Muscle of leg (tissue), 11 donors: Measurements from ENCODE around the gene NLGN1. TPM values are rescaled to one million over a fixed set of nuclear protein-coding genes. Genes with fewer than 3 reads are reported as not detected.

Experiments used
- DNase-seq: peaks from one replicate; pipeline ENCODE4 v3.0.0; 2013
- H3K27ac ChIP-seq: one replicate; pipeline ENCODE4 v1.5.1; 2013; ENCODE audit warnings: mild to moderate bottlenecking, low read length, control low read depth
- H3K27me3 ChIP-seq: one replicate; pipeline ENCODE4 v1.6.1; 2013; ENCODE audit warnings: low read length; ENCODE audit not compliant: control insufficient read depth, insufficient read depth
- H3K36me3 ChIP-seq: one replicate; pipeline ENCODE4 v1.6.1; 2013; ENCODE audit warnings: low read length; ENCODE audit not compliant: control insufficient read depth, insufficient read depth
- H3K4me1 ChIP-seq: one replicate; pipeline ENCODE4 v1.6.1; 2013; ENCODE audit warnings: low read length; ENCODE audit not compliant: control insufficient read depth, insufficient read depth
- H3K4me3 ChIP-seq: one replicate; pipeline ENCODE4 v1.5.1; 2013; ENCODE audit warnings: low read length, control low read depth
- H3K9me3 ChIP-seq: replicated peaks from 2 replicates; pipeline ENCODE4 v1.6.1; 2013; ENCODE audit warnings: low read depth, low read length; ENCODE audit not compliant: control insufficient read depth
- WGBS: methylation state at CpG from one replicate; pipeline ENCODE4 v1.1.5; 2013; ENCODE audit warnings: missing lambda C conversion rate; ENCODE audit not compliant: insufficient coverage; 5-methylcytosine and 5-hydroxymethylcytosine counted together
- polyA plus RNA-seq, 8 donors: library from polyadenylated mRNA; unstranded; fragments of 120-200 nt; gene quantifications; one replicate each; pipeline versions ENCODE4 v1.2.1 to v1.2.3, GENCODE V29; 2013; ENCODE audit warnings: inconsistent platforms in 1 of 8, low replicate concordance in 1 of 8; ENCODE audit not compliant: insufficient read length in 8 of 8, insufficient read depth in 1 of 8
- total RNA-seq: library from RNA; stranded (reverse); fragments of 120-200 nt; gene quantifications from one replicate; pipeline ENCODE4 v1.2.4, GENCODE V29; 2013

The NLGN1 gene
- total and polyA plus RNA-seq, 9 donors: 0.95 to 8.5 (median 2.7) TPM

DNA sequence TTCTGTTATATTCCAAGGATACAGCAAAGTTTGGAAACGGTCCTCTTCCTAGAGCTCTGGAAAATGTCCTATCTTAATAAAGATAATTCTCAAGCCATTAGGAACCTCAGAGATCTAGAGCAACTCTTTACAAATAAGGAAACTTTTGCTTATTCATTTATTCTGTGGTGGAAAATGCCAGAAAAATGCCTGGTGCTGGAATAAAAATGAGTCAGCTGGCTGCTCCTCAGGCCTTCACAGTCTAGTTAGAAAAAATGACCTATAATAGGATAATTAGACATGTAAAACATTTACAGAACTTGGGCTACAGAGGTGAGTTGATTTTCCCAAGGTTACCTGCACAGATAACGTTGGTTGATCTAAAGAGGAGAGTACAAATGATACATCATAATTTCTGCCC, 372.5 kb downstream of the NLGN1 start:
- no CpG with 5 or more reads among the region's 2 CpGs for WGBS

DNA sequence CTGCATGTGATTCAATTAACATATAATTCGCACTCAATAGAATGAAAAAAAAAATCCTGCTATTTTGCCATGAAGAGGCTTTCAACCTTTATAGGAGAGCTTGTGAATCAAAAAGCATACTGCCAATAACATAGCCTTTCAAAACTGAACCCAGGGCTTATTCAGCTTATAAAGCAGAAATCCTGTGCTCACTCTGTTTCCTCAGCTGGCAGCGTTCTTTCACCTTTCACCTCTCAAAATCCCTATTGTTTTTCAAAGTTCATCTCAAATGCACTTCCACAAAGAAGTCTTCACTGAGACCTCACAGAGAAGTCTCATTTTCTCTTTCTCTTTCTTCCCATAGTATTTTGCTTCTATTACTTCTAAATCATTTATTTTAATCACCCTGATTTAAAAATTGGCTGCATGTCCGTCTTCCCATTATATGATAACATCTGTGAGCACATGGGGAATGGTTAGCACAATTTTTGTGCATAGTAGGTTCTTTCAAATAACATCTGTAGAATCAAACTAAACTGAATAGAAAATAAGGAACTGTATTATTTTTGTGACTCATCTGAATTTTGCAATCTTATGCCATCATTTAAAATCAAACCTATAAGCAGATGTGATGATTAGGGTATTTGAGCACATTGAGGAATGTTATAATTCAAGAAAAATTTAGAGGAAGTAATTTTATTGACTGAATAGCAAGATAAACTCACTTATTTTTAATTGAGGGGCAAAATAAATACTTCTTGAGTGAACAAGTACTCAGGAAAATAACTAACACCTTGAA, 373.4 kb downstream of the NLGN1 start:
- Histone ChIP-seq H3K27ac (no peak overlapping the region), H3K27me3 (no peaks in the 10 kb centered on the region), H3K36me3 (no peaks in the 10 kb centered on the region), H3K9me3 (no peaks in the 10 kb centered on the region), H3K4me1 (no peaks in the 10 kb centered on the region), H3K4me3 (no peak overlapping the region)
- DNase-seq: no peak
- 75% methylated on average over 2 of the region's 3 CpGs for WGBS

More for the DNA sequence above, 372.5 kb downstream of the NLGN1 start:
- Histone ChIP-seq H3K9me3 (no peaks in the 10 kb centered on the region), H3K27me3 (no peaks in the 10 kb centered on the region), H3K4me3 (no peak overlapping the region), H3K4me1 (no peaks in the 10 kb centered on the region), H3K27ac (no peak overlapping the region), H3K36me3 (no peaks in the 10 kb centered on the region)
- no peak for DNase-seq

DNA sequence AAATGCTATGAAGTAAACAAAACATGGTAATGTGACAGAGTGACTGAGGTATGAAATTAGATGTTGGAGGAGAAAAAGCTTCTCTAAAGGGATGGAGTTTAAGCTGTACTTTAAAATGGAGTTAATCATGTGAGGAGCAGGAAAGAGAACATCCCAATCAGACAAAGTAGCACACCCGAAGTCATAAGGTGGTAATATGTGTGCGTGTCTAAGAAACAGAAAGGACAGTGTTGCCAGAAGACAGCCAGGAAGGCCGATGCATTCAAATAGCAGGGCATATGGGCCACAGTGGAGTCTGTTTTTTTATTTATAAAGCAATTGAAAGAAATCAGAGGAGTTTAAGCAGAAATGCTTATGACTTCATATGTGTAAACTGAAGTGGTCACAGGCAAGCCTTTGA, 376.3 kb downstream of the NLGN1 start:
- no peak overlapping the region for H3K4me3 ChIP-seq
- H3K4me1 ChIP-seq: no peaks in the 10 kb centered on the region
- no peaks in the 10 kb centered on the region for H3K36me3 ChIP-seq
- H3K27ac ChIP-seq: no peak overlapping the region
- no peaks in the 10 kb centered on the region for H3K9me3 ChIP-seq
- no peak for DNase-seq
- no peaks in the 10 kb centered on the region for H3K27me3 ChIP-seq
- WGBS: 80% methylated on average over 2 of the region's 3 CpGs

DNA sequence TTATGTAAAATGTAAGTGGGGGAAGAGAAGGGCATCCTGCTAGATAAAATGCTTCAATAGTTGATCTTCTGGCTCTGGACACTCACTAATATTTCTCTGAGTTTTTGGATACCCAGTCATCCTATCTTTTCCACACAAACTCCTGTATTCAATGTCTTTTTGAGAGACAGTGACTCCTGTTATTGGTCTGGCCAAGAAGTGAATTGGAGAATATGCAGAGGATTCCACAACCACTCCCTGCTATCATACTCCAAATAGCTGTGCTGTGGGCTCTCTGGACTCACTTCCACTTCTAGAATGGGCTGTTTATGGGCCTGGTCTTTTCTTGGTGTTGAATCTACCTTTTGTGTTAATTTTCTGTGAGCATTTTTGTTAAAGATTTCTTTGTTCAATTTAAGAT, 376.8 kb downstream of the NLGN1 start:
- H3K9me3 ChIP-seq: no peaks in the 10 kb centered on the region

DNA sequence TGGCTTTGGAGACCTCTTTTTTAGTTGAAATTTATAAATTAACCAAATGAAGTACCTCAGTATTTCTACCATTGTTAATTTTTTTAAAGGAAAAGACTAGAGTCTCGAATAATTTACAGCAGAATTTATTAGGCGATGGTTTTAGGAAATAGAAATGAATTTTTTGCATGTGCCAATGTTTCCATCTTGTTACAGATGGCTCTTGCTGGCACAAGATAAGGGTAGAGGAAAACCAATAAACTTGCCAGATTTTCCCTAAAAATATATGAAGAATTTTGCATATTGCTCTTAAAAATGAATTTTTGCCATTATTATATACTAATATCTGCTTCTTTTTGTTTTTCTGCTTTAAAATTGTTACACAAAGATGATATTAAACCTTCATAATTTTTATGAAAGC, 380.7 kb downstream of the NLGN1 start:
- no peak overlapping the region for H3K4me3 ChIP-seq
- H3K36me3 ChIP-seq: no peaks in the 10 kb centered on the region
- H3K27ac ChIP-seq: no peak overlapping the region
- no peaks in the 10 kb centered on the region for H3K4me1 ChIP-seq
- H3K9me3 ChIP-seq: no peaks in the 10 kb centered on the region
- H3K27me3 ChIP-seq: no peaks in the 10 kb centered on the region
- WGBS: no CpG with 5 or more reads among the region's 2 CpGs
- no peak for DNase-seq

More for the DNA sequence above, 376.8 kb downstream of the NLGN1 start:
- no peak overlapping the region for H3K27ac ChIP-seq
- H3K4me3 ChIP-seq: no peak overlapping the region
- H3K4me1 ChIP-seq: no peaks in the 10 kb centered on the region
- no peak for DNase-seq
- H3K36me3 ChIP-seq: no peaks in the 10 kb centered on the region
- H3K27me3 ChIP-seq: no peaks in the 10 kb centered on the region

DNA sequence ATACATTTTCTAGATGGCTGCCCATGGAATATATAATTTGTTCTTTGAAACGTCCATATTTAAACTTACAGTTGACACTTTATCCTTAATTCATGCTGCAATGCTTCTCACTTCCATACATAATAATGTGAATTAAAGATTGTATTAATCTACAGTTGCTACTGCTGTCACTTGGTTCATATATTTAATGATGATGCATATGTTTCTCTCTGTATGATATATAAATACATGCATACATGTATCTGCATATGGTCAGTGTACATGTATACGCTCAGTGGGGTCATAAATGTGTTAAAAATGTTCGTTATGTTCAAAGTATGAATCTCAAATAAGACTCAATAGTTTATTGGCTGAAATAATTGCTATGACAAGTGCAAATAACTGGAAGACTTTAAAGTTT, 382.5 kb downstream of the NLGN1 start:
- Histone ChIP-seq H3K4me3 (no peak overlapping the region), H3K4me1 (no peaks in the 10 kb centered on the region), H3K27ac (no peak overlapping the region), H3K36me3 (no peaks in the 10 kb centered on the region), H3K27me3 (no peaks in the 10 kb centered on the region), H3K9me3 (no peaks in the 10 kb centered on the region)
- DNase-seq: no peak
- no CpG with 5 or more reads among the region's 3 CpGs for WGBS

DNA sequence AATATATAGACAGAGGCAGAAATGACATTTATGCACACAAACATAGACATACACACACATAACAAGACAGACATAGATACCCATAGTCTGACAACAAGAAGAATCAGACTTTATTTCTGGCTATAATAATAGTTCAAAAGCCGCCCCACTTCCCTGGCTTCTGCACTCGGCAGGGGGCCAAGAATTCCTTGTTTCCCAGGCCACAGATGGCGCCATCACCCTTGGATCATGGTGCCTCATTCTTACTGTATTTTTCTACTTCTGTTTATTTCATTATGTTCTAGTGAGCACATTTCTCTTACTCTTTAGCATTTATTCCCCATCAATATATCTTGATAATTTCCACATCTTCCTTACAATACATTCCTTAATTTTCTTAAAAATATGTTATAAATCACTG, 387.5 kb downstream of the NLGN1 start:
- Histone ChIP-seq H3K4me3 (no peak overlapping the region), H3K36me3 (no peaks in the 10 kb centered on the region), H3K4me1 (no peaks in the 10 kb centered on the region), H3K27me3 (no peaks in the 10 kb centered on the region), H3K27ac (no peak overlapping the region), H3K9me3 (no peaks in the 10 kb centered on the region)
- WGBS: no CpG with 5 or more reads among the region's 3 CpGs
- no peak for DNase-seq

DNA sequence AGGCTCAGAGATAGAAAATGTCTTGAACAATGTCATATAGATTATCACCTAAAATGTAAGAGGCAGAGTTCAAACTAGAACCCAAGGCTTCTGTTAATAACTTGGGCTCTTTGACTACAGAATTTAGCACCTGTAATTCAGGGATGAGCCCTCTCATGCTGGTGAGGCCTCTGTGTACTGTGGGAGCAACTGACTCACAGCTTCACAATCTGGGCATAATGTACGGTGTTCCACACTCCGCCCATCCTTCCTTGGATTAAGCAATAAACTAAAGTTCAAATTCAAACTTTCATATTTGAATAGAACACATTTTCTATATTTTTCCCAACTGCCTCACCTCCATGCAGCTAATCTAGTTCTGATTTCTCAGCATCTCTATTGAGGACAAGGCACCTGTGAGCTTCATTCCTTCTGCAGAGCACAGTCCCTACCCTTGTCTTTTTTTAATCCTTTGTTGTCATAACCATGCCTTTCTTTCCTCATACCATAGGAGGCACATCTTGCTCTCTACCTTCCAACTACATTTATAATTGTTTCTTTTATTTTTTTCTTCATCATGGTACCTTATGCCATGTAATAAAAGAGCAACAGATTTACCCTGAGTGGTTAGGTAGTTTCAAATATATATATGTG, 392.1 kb downstream of the NLGN1 start:
- H3K9me3 ChIP-seq: no peaks in the 10 kb centered on the region
- no peaks in the 10 kb centered on the region for H3K4me1 ChIP-seq
- no peak for DNase-seq
- no peaks in the 10 kb centered on the region for H3K27me3 ChIP-seq
- H3K4me3 ChIP-seq: no peak overlapping the region
- no peak overlapping the region for H3K27ac ChIP-seq
- H3K36me3 ChIP-seq: no peaks in the 10 kb centered on the region
- 64% methylated on average over 2 of the region's 2 CpGs for WGBS

DNA sequence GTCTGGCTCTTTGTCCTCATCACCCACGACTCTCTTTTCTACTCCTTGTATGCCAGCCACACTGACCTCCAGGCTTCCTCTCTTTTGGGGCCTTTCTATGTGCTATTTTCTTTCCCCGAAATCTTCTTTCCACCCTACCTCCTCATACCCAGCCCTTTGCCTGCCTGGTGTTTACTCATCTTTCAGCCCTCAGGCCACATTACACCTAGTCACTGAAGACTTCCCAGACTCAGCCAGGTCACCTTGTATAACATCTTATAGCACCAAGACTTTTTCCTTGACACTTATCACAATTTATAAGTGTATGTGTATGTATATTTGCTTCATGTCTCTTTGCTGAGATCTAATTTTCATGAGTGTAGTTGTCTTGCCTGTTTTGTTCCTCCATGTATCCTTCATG, 396.4 kb downstream of the NLGN1 start:
- Histone ChIP-seq H3K4me3 (no peak overlapping the region), H3K27ac (no peak overlapping the region), H3K27me3 (no peaks in the 10 kb centered on the region), H3K36me3 (no peaks in the 10 kb centered on the region), H3K4me1 (no peaks in the 10 kb centered on the region), H3K9me3 (no peaks in the 10 kb centered on the region)
- 90% methylated on average over 2 of the region's 2 CpGs for WGBS
- DNase-seq: no peak

DNA sequence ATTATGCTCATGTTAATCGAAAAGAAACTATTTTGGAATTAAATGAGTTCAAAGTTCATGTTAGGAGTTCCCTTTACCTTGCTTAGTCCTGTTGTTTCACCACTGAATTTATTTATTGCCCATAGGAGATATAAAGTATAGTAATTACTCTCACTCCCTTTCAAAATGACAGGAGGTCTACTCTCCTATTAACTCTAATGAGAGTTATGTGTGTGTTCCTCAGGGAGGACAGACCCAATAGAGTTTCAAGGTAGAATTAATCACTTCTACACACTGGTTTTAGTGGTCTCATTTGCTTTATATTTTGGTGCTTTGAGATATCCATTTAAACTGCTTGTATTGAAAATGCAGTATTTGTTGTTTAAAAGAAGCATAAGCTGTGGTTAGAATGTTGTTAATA, 398.9 kb downstream of the NLGN1 start:
- Histone ChIP-seq H3K27me3 (no peaks in the 10 kb centered on the region), H3K4me3 (no peak overlapping the region), H3K9me3 (no peaks in the 10 kb centered on the region), H3K27ac (no peak overlapping the region), H3K36me3 (no peaks in the 10 kb centered on the region), H3K4me1 (no peaks in the 10 kb centered on the region)
- DNase-seq: no peak
- no CpG with 5 or more reads among the region's 1 CpG for WGBS
